ENCODE results near the gene CLPX.

The CLPX gene

DNA sequence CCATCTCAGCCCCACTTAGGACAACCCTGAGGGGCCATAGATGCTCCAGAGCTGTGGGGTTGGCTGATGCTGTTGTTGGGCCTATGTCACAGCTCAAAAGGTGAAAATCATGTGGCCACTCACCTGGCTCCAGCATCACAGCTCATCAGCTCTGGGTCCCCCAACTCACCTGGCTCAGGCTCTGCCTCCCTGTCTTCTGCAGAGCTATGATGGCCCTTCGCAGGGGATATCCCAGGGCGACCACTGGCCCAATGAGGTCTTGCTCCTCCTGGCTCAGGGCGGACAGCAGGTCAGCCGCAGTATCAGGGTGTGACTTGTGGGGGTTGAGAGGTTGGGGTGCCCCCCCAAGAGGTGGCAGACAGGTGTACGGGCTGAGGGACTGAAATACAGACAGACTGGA is 85.8 kb downstream of the CLPX start:
- no peak overlapping the region for H3K4me3 ChIP-seq
- in situ Hi-C loops (cut with MboI; ENCODE audit: low sequenced_read_pairs) = loop anchor here (10.0 kb wide), 1 partner anchor 365 kb away; no protein-coding TSS in a partner anchor

More for the DNA sequence above, 85.8 kb downstream of the CLPX start:
- no peak for DNase-seq (ENCODE audit: low spot score in 2 of 2)
- Histone ChIP-seq H3K4me1 (no peaks in the 10 kb centered on the region), H3K9me3 (no peaks in the 10 kb centered on the region), H3K36me3 (replicated peaks) (peaks cover 44% of the 10 kb centered on the region), H3K27me3 (ENCODE audit: low read depth) (no peaks in the 10 kb centered on the region)

All from HAP-1 (cell line).